HEK293 (cell line): ENCODE results near the gene GINS1.

Experiments
- CTCF ChIA-PET: fragments of 350-600 bp; formaldehyde crosslinking; extraction: SDS; loops from one replicate; lab custom pipeline; 2021; ENCODE audit warnings: antibody characterized with exemption; lab: Yijun Ruan, JAX
- POLR2A ChIA-PET: fragments of 300-600 bp; formaldehyde crosslinking; extraction: SDS; loops from one replicate; lab custom pipeline; 2020; ENCODE audit warnings: antibody characterized with exemption, inconsistent platforms; lab: Yijun Ruan, JAX
- H3K27ac ChIP-seq: fragments of 200-500 bp; sonication (Bioruptor generic); 2 replicates; pipeline ENCODE4 v1.5.1; 2014; ENCODE audit warnings: low read depth, low read length, control low read depth, inconsistent platforms; ENCODE audit errors: extremely low read depth
- H3K36me3 ChIP-seq, 2 experiments: fragments of 200-500 bp in 1 of 2; sonication (Bioruptor generic) in 1 of 2; 1 replicate in 1 of 2; 2 replicates in 1 of 2; pipeline ENCODE4 v1.5.1; 2014 to 2017; ENCODE audit warnings: inconsistent platforms in 2 of 2, low read length in 2 of 2; ENCODE audit not compliant: control insufficient read depth in 2 of 2, insufficient read depth in 1 of 2
- H3K4me1 ChIP-seq: fragments of 200-500 bp; sonication (Bioruptor generic); 2 replicates; pipeline ENCODE4 v1.5.1; 2014; ENCODE audit warnings: mild to moderate bottlenecking, low read length, inconsistent platforms; ENCODE audit not compliant: control insufficient read depth, insufficient read depth
- H3K4me3 ChIP-seq: 2 replicates; pipeline ENCODE4 v1.5.1; 2011; ENCODE audit warnings: low read depth, mild to moderate bottlenecking, control low read depth, low read length, moderate library complexity
- H3K9me3 ChIP-seq: fragments of 200-500 bp; sonication (Bioruptor generic); 2 replicates; pipeline ENCODE4 v1.5.1; 2014; ENCODE audit warnings: low read depth, low read length, inconsistent platforms; ENCODE audit not compliant: control insufficient read depth, insufficient read depth
- FEZF1 ChIP-seq: fragments of 450-650 bp; formaldehyde crosslinking; IDR thresholded peaks from 2 replicates; pipeline ENCODE4 v1.5.1; 2016; ENCODE audit warnings: missing biosample characterization, missing genetic modification characterization
- GLI2 ChIP-seq: fragments of 450-650 bp; formaldehyde crosslinking; IDR thresholded peaks from 2 replicates; pipeline ENCODE4; 2017; ENCODE audit warnings: missing biosample characterization, missing genetic modification characterization, low read depth, borderline replicate concordance
- HOXC10 ChIP-seq: sonication (generic); formaldehyde crosslinking; IDR thresholded peaks from 2 replicates; pipeline ENCODE4 v1.8.1; 2023; ENCODE audit warnings: mild to moderate bottlenecking, missing genetic modification reagents
- OVOL3 ChIP-seq: fragments of 450-650 bp; formaldehyde crosslinking; IDR thresholded peaks from 2 replicates; pipeline ENCODE4 v1.5.1; 2016; ENCODE audit warnings: missing biosample characterization, missing genetic modification characterization
- PBX3 ChIP-seq: sonication (generic); formaldehyde crosslinking; IDR thresholded peaks from 2 replicates; pipeline ENCODE4 v1.8.1; 2022; ENCODE audit warnings: mild to moderate bottlenecking, moderate library complexity, missing genetic modification reagents
- REST ChIP-seq: fragments of 450-650 bp; formaldehyde crosslinking; IDR thresholded peaks from 2 replicates; pipeline ENCODE4 v1.5.1; 2016; ENCODE audit warnings: missing biosample characterization, missing genetic modification characterization
- SCRT1 ChIP-seq: fragments of 450-650 bp; formaldehyde crosslinking; IDR thresholded peaks from 2 replicates; pipeline ENCODE4 v1.5.1; 2016; ENCODE audit warnings: missing biosample characterization, missing genetic modification characterization, borderline replicate concordance
- ZNF112 ChIP-seq: fragments of 450-650 bp; formaldehyde crosslinking; IDR thresholded peaks from 2 replicates; pipeline ENCODE4 v1.5.0; 2017; ENCODE audit warnings: missing biosample characterization, missing genetic modification characterization
- ZNF114 ChIP-seq: fragments of 450-650 bp; formaldehyde crosslinking; IDR thresholded peaks from 2 replicates; pipeline ENCODE4 v1.5.0; 2017; ENCODE audit warnings: missing biosample characterization, missing genetic modification characterization
- ZNF16 ChIP-seq: fragments of 450-650 bp; formaldehyde crosslinking; IDR thresholded peaks from 2 replicates; pipeline ENCODE4 v1.5.1; 2016; ENCODE audit warnings: low read depth, missing biosample characterization, missing genetic modification characterization
- ZNF18 ChIP-seq: fragments of 450-650 bp; formaldehyde crosslinking; IDR thresholded peaks from 2 replicates; pipeline ENCODE4 v1.5.1; 2016; ENCODE audit warnings: missing biosample characterization, missing genetic modification characterization
- ZNF19 ChIP-seq: fragments of 450-650 bp; formaldehyde crosslinking; IDR thresholded peaks from 2 replicates; pipeline ENCODE4; 2016; ENCODE audit warnings: missing biosample characterization, missing genetic modification characterization, low read depth
- ZNF214 ChIP-seq: fragments of 450-650 bp; formaldehyde crosslinking; IDR thresholded peaks from 2 replicates; pipeline ENCODE4 v1.5.1; 2017; ENCODE audit warnings: missing biosample characterization, mild to moderate bottlenecking, missing genetic modification characterization, borderline replicate concordance
- ZNF23 ChIP-seq: fragments of 450-650 bp; formaldehyde crosslinking; IDR thresholded peaks from 2 replicates; pipeline ENCODE4 v1.5.1; 2016; ENCODE audit warnings: missing biosample characterization, missing genetic modification characterization, borderline replicate concordance
- ZNF24 ChIP-seq: fragments of 450-650 bp; formaldehyde crosslinking; IDR thresholded peaks from 2 replicates; pipeline ENCODE4 v1.5.1; 2016; ENCODE audit warnings: missing biosample characterization, missing genetic modification characterization
- ZNF302 ChIP-seq: fragments of 450-650 bp; formaldehyde crosslinking; IDR thresholded peaks from 2 replicates; pipeline ENCODE4 v1.5.1; 2016; ENCODE audit warnings: missing biosample characterization, missing genetic modification characterization, low read depth
- ZNF629 ChIP-seq: fragments of 450-650 bp; formaldehyde crosslinking; IDR thresholded peaks from 2 replicates; pipeline ENCODE4 v1.5.1; 2017; ENCODE audit warnings: missing biosample characterization, missing genetic modification characterization
- ZNF692 ChIP-seq: fragments of 450-650 bp; formaldehyde crosslinking; IDR thresholded peaks from 2 replicates; pipeline ENCODE4 v1.5.1; 2016; ENCODE audit warnings: missing biosample characterization, missing genetic modification characterization
- ZSCAN4 ChIP-seq: fragments of 450-650 bp; formaldehyde crosslinking; IDR thresholded peaks from 2 replicates; pipeline ENCODE4 v1.5.1; 2017; ENCODE audit warnings: missing biosample characterization, missing genetic modification characterization

GINS1 gene

GRCh38 chr20:25481918-25482253, 74.4 kb downstream of the GINS1 start:
- ChIA-PET CTCF (no interaction called here), POLR2A (no interaction called here)
- Histone ChIP-seq H3K9me3 (no peaks in the 10 kb centered on the region), H3K4me1 (no peaks in the 10 kb centered on the region), H3K27ac (no peak overlapping the region), H3K4me3 (no peak overlapping the region), H3K36me3 (peaks cover 0 to 80% of the 10 kb centered on the region in 2 experiments; a peak in 1 of 3 replicates)
- TF ChIP-seq REST (no peak), PBX3 (CRISPR knock-in tag) (no peak), ZNF629 (no peak), ZNF23 (tag by site-specific recombination) (no peak), ZNF214 (tag by site-specific recombination) (no peak), ZNF692 (tag by site-specific recombination) (no peak), ZNF114 (tag by site-specific recombination) (no peak), OVOL3 (tag by site-specific recombination) (no peak), ZNF19 (tag by site-specific recombination) (no peak), GLI2 (tag by site-specific recombination) (no peak), ZNF302 (tag by site-specific recombination) (no peak), ZSCAN4 (tag by site-specific recombination) (no peak), HOXC10 (CRISPR knock-in tag) (no peak), ZNF24 (tag by site-specific recombination) (no peak), ZNF18 (no peak), ZNF16 (tag by site-specific recombination) (no peak), ZNF112 (tag by site-specific recombination) (no peak), FEZF1 (tag by site-specific recombination) (no peak), SCRT1 (tag by site-specific recombination) (no peak)
